Vagina (tissue), 2 donors: Measurements from ENCODE around the gene MKS1. TPM values are rescaled to one million over a fixed set of nuclear protein-coding genes. Genes with fewer than 3 reads are reported as not detected.

Experiments used
- DNase-seq, 2 donors: peaks; one replicate each; pipeline ENCODE4 v3.0.0-alpha.2; 2017; ENCODE audit errors: extremely low spot score in 2 of 2
- H3K27ac ChIP-seq: fragments of 200-600 bp; sonication (generic); one replicate; pipeline ENCODE4 v1.5.1; 2019
- H3K27me3 ChIP-seq: fragments of 200-600 bp; sonication (generic); one replicate; pipeline ENCODE4 v1.5.1; 2019
- H3K36me3 ChIP-seq, 2 donors: fragments of 200-600 bp; sonication (generic); one replicate each; pipeline ENCODE4 v1.5.1; 2017 to 2019
- H3K4me1 ChIP-seq: fragments of 200-600 bp; sonication (generic); one replicate; pipeline ENCODE4 v1.5.1; 2019
- H3K4me3 ChIP-seq, 2 donors: fragments of 200-600 bp; sonication (generic); 1 replicate in 1 of 2; 2 replicates in 1 of 2; pipeline ENCODE4 v1.5.1; 2016 to 2019
- H3K9me3 ChIP-seq: fragments of 200-600 bp; sonication (generic); one replicate; pipeline ENCODE4 v1.5.1; 2019
- CTCF ChIP-seq, 3 experiments: fragments of 450-650 bp in 2 of 3; fragments of 200-600 bp in 1 of 3; sonication (generic) in 1 of 3; IDR thresholded peaks; one replicate each; pipeline ENCODE4 v1.5.1; 2017 to 2019; ENCODE audit warnings: antibody characterized with exemption in 3 of 3, mild to moderate bottlenecking in 2 of 3, moderate library complexity in 2 of 3
- POLR2A ChIP-seq, 2 donors: fragments of 450-650 bp; IDR thresholded peaks; one replicate each; pipeline ENCODE4 v1.6.1; 2017; ENCODE audit warnings: antibody characterized with exemption in 2 of 2, mild to moderate bottlenecking in 2 of 2, moderate library complexity in 2 of 2
- POLR2AphosphoS5 ChIP-seq, 2 donors: sonication (generic); formaldehyde crosslinking; IDR thresholded peaks; one replicate each; pipeline ENCODE4 v1.9.0; 2017; ENCODE audit warnings: antibody characterized with exemption in 2 of 2, mild to moderate bottlenecking in 2 of 2, low read depth in 1 of 2; ENCODE audit not compliant: insufficient read depth in 1 of 2
- intact Hi-C: fragments of 100-400 bp; cut with DNase I; formaldehyde crosslinking; loops from one replicate; pipeline ENCODE4 v1.15.1; 2023
- total RNA-seq: library from RNA; depleted of rRNA; stranded (reverse); fragments of >200 nt; gene quantifications from one replicate; pipeline ENCODE4 v1.2.3, GENCODE V29; 2016

MKS1 gene
- 13.0 TPM for total RNA-seq

GRCh38 chr17:58219007-58219788 is at the start of gene MKS1:
MKS1 (minus strand) TSS chr17:58219255; CDS start chr17:58219230, 25 bp downstream.
- Histone ChIP-seq H3K36me3 (peaks cover 0 to 8% of the 10 kb centered on the region in 2 donors), H3K4me3 (peak within 1 kb of the TSS; percentile 60 to 82), H3K27ac (peak within 1 kb of the TSS; percentile 71), H3K27me3 (no peaks in the 10 kb centered on the region), H3K4me1 (peaks cover 8% of the 10 kb centered on the region), H3K9me3 (no peaks in the 10 kb centered on the region)
- peak in 1 of 2 donors; percentile 93 for DNase-seq
- TF ChIP-seq CTCF (IDR thresholded peaks at IDR 0.05) (peak in 1 of 3 experiments; percentile 44), POLR2AphosphoS5 (IDR thresholded peaks at IDR 0.05; ENCODE audit: insufficient read depth in 1 of 2, low read depth in 1 of 2) (peak; percentile 76 to 86), POLR2A (IDR thresholded peaks at IDR 0.05) (no peak)
- intact Hi-C loops, result no loop called here

- peak in 1 of 2 donors; percentile 91 for DNase-seq
- H3K27me3 ChIP-seq, result no peaks in the 10 kb centered on the region
Observed at GRCh38 chr17:58268326-58268725, 49.3 kb upstream of the MKS1 start.

GRCh38 chr17:58267347-58268324 is 48.6 kb upstream of the MKS1 start:
- Histone ChIP-seq H3K36me3 (no peaks in the 10 kb centered on the region), H3K27ac (no peak overlapping the region), H3K4me3 (no peak overlapping the region), H3K9me3 (no peaks in the 10 kb centered on the region), H3K4me1 (no peaks in the 10 kb centered on the region), H3K27me3 (no peaks in the 10 kb centered on the region)
- TF ChIP-seq POLR2AphosphoS5 (IDR thresholded peaks at IDR 0.05; ENCODE audit: insufficient read depth in 1 of 2, low read depth in 1 of 2) (no peak), POLR2A (IDR thresholded peaks at IDR 0.05) (no peak), CTCF (IDR thresholded peaks at IDR 0.05) (no peak)
- intact Hi-C loops, result no loop called here
- DNase-seq, result no peak

More at GRCh38 chr17:58268326-58268725, 49.3 kb upstream of the MKS1 start:
- no peaks in the 10 kb centered on the region for H3K4me1 ChIP-seq
- H3K27ac ChIP-seq, result no peak overlapping the region
- TF ChIP-seq POLR2AphosphoS5 (IDR thresholded peaks at IDR 0.05; ENCODE audit: insufficient read depth in 1 of 2, low read depth in 1 of 2) (no peak), CTCF (IDR thresholded peaks at IDR 0.05) (no peak)
- no peaks in the 10 kb centered on the region for H3K9me3 ChIP-seq
- intact Hi-C loops, result no loop called here
- H3K4me3 ChIP-seq, result no peak overlapping the region
- no peaks in the 10 kb centered on the region for H3K36me3 ChIP-seq

DNA sequence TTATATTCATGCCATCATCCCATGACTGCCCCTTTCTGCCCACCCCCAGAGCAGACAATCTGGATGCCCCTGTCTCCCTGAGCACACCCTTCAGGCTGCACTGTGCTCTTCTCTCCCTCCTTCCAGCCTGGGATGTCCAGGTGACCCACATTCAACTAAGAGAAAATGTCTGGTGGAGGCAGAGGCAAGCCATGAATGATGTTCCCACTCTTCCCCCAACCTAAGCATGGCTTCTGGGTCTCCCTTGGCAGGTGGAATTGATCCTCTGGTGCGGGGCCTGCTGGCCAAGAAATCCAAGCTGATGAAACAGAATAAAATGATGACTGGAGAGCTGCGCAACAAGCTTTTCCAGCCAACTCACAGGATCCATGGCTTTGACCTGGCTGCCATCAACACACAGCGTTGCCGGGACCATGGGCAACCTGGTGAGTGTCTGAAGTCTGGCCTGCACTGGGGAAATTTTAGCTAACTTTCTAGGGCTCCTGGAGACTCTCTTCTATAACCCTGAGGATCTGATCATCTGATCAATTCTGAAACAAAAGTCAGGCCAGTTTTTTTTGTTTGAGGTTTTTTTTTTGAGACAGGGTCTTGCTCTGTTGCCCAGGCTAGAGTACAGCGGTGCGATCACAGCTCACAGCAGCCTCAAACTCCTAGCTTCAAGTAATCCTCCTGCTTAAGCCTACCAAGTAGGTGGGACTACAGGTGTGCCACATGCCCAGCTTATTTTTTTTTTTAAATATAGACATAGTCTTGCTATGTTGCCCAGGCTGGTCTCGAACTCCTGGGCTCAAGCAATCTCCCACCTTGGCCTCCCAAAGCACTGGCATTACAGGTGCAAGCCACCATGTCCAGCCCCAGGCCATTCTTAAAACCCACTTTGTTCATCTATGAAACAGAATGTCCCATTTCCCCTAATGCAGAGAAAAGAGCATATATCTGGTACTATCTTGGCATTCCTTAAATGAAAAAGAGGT is 47.1 kb upstream of the MKS1 start:
- TF ChIP-seq POLR2AphosphoS5 (IDR thresholded peaks at IDR 0.05; ENCODE audit: insufficient read depth in 1 of 2, low read depth in 1 of 2) (no peak), POLR2A (IDR thresholded peaks at IDR 0.05) (no peak), CTCF (IDR thresholded peaks at IDR 0.05) (no peak)
- no peaks in the 10 kb centered on the region for H3K27me3 ChIP-seq
- DNase-seq, result no peak
- H3K4me3 ChIP-seq, result no peak overlapping the region
- intact Hi-C loops, result no loop called here
- no peaks in the 10 kb centered on the region for H3K36me3 ChIP-seq
- no peak overlapping the region for H3K27ac ChIP-seq
- H3K4me1 ChIP-seq, result no peaks in the 10 kb centered on the region
- no peaks in the 10 kb centered on the region for H3K9me3 ChIP-seq
